CD4-positive, alpha-beta memory T cell (primary cell): ENCODE measurements around the gene TFIP11. TPM values are rescaled to one million over a fixed set of nuclear protein-coding genes. Genes with fewer than 3 reads are reported as not detected.

Source experiments
- CTCF ChIA-PET: fragments of 350-600 bp; sonication (Branson Sonifier 250); formaldehyde crosslinking; loops from one replicate; lab custom pipeline; 2021; ENCODE audit warnings: inconsistent platforms; ENCODE audit not compliant: partially characterized antibody; lab: Charles Lee
- POLR2A ChIA-PET: fragments of 350-600 bp; sonication (Branson Sonifier 250); formaldehyde crosslinking; loops from one replicate; lab custom pipeline; 2021; ENCODE audit not compliant: partially characterized antibody; lab: Charles Lee
- DNase-seq, 5 donors: peaks; one replicate each; pipeline versions ENCODE4 v3.0.0 to v3.0.0-alpha.2; 2020 to 2022; ENCODE audit warnings: mixed read lengths in 1 of 5
- H3K27ac ChIP-seq: one replicate; pipeline ENCODE4 v1.7.0; 2013; ENCODE audit warnings: low read depth, low read length
- H3K27me3 ChIP-seq: 2 replicates; pipeline ENCODE4 v1.7.0; 2013; ENCODE audit warnings: mild to moderate bottlenecking, low read length, moderate library complexity; ENCODE audit not compliant: insufficient read depth
- H3K36me3 ChIP-seq: 2 replicates; pipeline ENCODE4 v1.7.0; 2013; ENCODE audit warnings: mild to moderate bottlenecking, low read length, moderate library complexity; ENCODE audit not compliant: insufficient read depth
- H3K4me1 ChIP-seq: 2 replicates; pipeline ENCODE4 v1.7.0; 2013; ENCODE audit warnings: mild to moderate bottlenecking, low read length, moderate library complexity; ENCODE audit not compliant: insufficient read depth
- H3K4me3 ChIP-seq, 2 donors: one replicate each; pipeline ENCODE4 v1.7.0; 2013; ENCODE audit warnings: low read length in 2 of 2, mild to moderate bottlenecking in 1 of 2
- H3K9me3 ChIP-seq, 2 donors: one replicate each; pipeline ENCODE4 v1.7.0; 2013; ENCODE audit warnings: low read length in 2 of 2, control low read depth in 1 of 2; ENCODE audit not compliant: control insufficient read depth in 1 of 2
- H3K27ac Mint-ChIP-seq, 7 donors: one replicate each; pipeline ENCODE4 v1.8.0; 2020 to 2021; ENCODE audit warnings: mixed read lengths in 7 of 7, mild to moderate bottlenecking in 6 of 7, inconsistent platforms in 3 of 7, moderate library complexity in 3 of 7
- H3K27me3 Mint-ChIP-seq, 2 donors: one replicate each; pipeline ENCODE4 v1.8.0; 2020 to 2021; ENCODE audit warnings: mixed read lengths in 2 of 2
- H3K36me3 Mint-ChIP-seq, 2 donors: one replicate each; pipeline ENCODE4 v1.8.0; 2020 to 2021; ENCODE audit warnings: mixed read lengths in 2 of 2, inconsistent platforms in 1 of 2, mild to moderate bottlenecking in 1 of 2
- H3K4me1 Mint-ChIP-seq, 4 donors: one replicate each; pipeline ENCODE4 v1.8.0; 2020 to 2021; ENCODE audit warnings: mixed read lengths in 4 of 4, mild to moderate bottlenecking in 1 of 4
- H3K4me3 Mint-ChIP-seq, 8 donors: one replicate each; pipeline ENCODE4 v1.8.0; 2020 to 2021; ENCODE audit warnings: mixed read lengths in 8 of 8, mild to moderate bottlenecking in 7 of 8, moderate library complexity in 6 of 8, inconsistent platforms in 3 of 8
- H3K9me3 Mint-ChIP-seq, 8 donors: one replicate each; pipeline ENCODE4 v1.8.0; 2020 to 2021; ENCODE audit warnings: mixed read lengths in 8 of 8, mild to moderate bottlenecking in 5 of 8, inconsistent platforms in 3 of 8, moderate library complexity in 1 of 8
- intact Hi-C: fragments of 100-400 bp; cut with micrococcal nuclease; formaldehyde crosslinking; loops from one replicate; pipeline ENCODE4 v1.15.1; 2023
- polyA plus RNA-seq, 2 donors: library from polyadenylated mRNA; unstranded; fragments of 300-500 nt; fragmentation: Illumina TruSeq; gene quantifications; one replicate each; pipeline ENCODE4 v1.2.3, GENCODE V29; 2021
- total RNA-seq, 2 experiments: library from RNA; stranded (reverse); gene quantifications; one replicate each; pipeline ENCODE4 v1.2.3, GENCODE V29; 2021

TFIP11 gene
- total and polyA plus RNA-seq, 4 experiments from 2014 or later: 22.2 to 74.5 (median 59.0) TPM

- Mint-ChIP-seq H3K4me1 (peaks cover 38 to 57% (median 46%) of the 10 kb centered on the region in 4 donors), H3K27ac (peak overlapping the region; percentile 26 to 97 (median 88)), H3K27me3 (no peaks in the 10 kb centered on the region), H3K4me3 (peak overlapping the region in 5 of 8 donors; percentile 13 to 78 (median 28)), H3K36me3 (peaks cover 32 to 60% of the 10 kb centered on the region in 2 donors), H3K9me3 (peaks cover 0 to 3% (median 0%) of the 10 kb centered on the region in 8 donors)
- Histone ChIP-seq H3K27me3 (no peaks in the 10 kb centered on the region), H3K36me3 (peaks cover 32% of the 10 kb centered on the region), H3K9me3 (no peaks in the 10 kb centered on the region), H3K27ac (no peak overlapping the region), H3K4me3 (no peak overlapping the region), H3K4me1 (peaks cover 48% of the 10 kb centered on the region)
- ChIA-PET POLR2A (interaction anchor here (4.4 to 6.4 kb wide), 2 partner anchors 28 to 186 kb away, joined by 65 to 68 read pairs; partner anchors contain the start of gene TFIP11), CTCF (interaction anchor here (1.8 to 2.4 kb wide), 2 partner anchors 16 to 119 kb away, joined by 4 to 8 read pairs; no protein-coding TSS in a partner anchor)
- intact Hi-C loops: no loop called here
- no peak for DNase-seq
Measured at GRCh38 chr22:26485806-26486390, 26.4 kb downstream of the TFIP11 start.

- POLR2A ChIA-PET: interaction anchor here (1.0 to 6.4 kb wide), 9 partner anchors 7 to 206 kb away, joined by 3 to 68 read pairs (median 25); partner anchors contain the start of genes ASPHD2 and TFIP11
- Histone ChIP-seq H3K36me3 (peaks cover 24% of the 10 kb centered on the region), H3K9me3 (no peaks in the 10 kb centered on the region), H3K27ac (no peak overlapping the region), H3K27me3 (no peaks in the 10 kb centered on the region), H3K4me3 (no peak overlapping the region), H3K4me1 (peaks cover 57% of the 10 kb centered on the region)
- Mint-ChIP-seq H3K4me1 (peaks cover 41 to 66% (median 53%) of the 10 kb centered on the region in 4 donors), H3K4me3 (peak overlapping the region; percentile 28 to 92 (median 56)), H3K27ac (peak overlapping the region; percentile 26 to 97 (median 88)), H3K9me3 (peaks cover 0 to 3% (median 0%) of the 10 kb centered on the region in 8 donors), H3K36me3 (peaks cover 30 to 53% of the 10 kb centered on the region in 2 donors), H3K27me3 (no peaks in the 10 kb centered on the region)
- no peak for DNase-seq
- CTCF ChIA-PET: interaction anchor here (0.9 to 4.1 kb wide), 4 partner anchors 17 to 181 kb away, joined by 3 to 17 read pairs (median 6); no protein-coding TSS in a partner anchor
- intact Hi-C loops: no loop called here
Measured at GRCh38 chr22:26485013-26485412, 27.3 kb downstream of the TFIP11 start.

- Histone ChIP-seq H3K9me3 (no peaks in the 10 kb centered on the region), H3K4me3 (peak overlapping the region; percentile 51 to 92), H3K4me1 (peaks cover 64% of the 10 kb centered on the region), H3K27me3 (no peaks in the 10 kb centered on the region), H3K27ac (peak overlapping the region; percentile 95), H3K36me3 (peaks cover 17% of the 10 kb centered on the region)
- DNase-seq: peak in 4 of 5 donors; percentile 39 to 66 (median 46)
- Mint-ChIP-seq H3K36me3 (peaks cover 24 to 53% of the 10 kb centered on the region in 2 donors), H3K27ac (peak overlapping the region; percentile 93 to 99 (median 98)), H3K4me3 (peak overlapping the region; percentile 89 to 98 (median 92)), H3K4me1 (peaks cover 48 to 73% (median 60%) of the 10 kb centered on the region in 4 donors), H3K9me3 (peaks cover 0 to 3% (median 0%) of the 10 kb centered on the region in 8 donors), H3K27me3 (no peaks in the 10 kb centered on the region)
- CTCF ChIA-PET: interaction anchor here (0.9 to 4.1 kb wide), 4 partner anchors 18 to 182 kb away, joined by 3 to 17 read pairs (median 6); no protein-coding TSS in a partner anchor
- intact Hi-C loops: no loop called here
- POLR2A ChIA-PET: interaction anchor here (1.0 to 6.4 kb wide), 20 partner anchors 8 to 207 kb away, joined by 3 to 68 read pairs (median 6); partner anchors contain the start of genes ASPHD2, MIAT, TFIP11 and TPST2
Measured at GRCh38 chr22:26484360-26484706, 27.9 kb downstream of the TFIP11 start.

- no peaks in the 10 kb centered on the region for H3K27me3 Mint-ChIP-seq
- ChIA-PET POLR2A (interaction anchor here (0.7 to 6.4 kb wide), 28 partner anchors 9 to 1436 kb away, joined by 3 to 68 read pairs (median 6); partner anchors contain the start of genes ASPHD2, MIAT, PITPNB and TFIP11), CTCF (interaction anchor here (0.9 to 4.1 kb wide), 4 partner anchors 19 to 183 kb away, joined by 3 to 17 read pairs (median 6); partner anchors contain the start of gene TFIP11)
- H3K36me3 ChIP-seq: peaks cover 11% of the 10 kb centered on the region
- H3K36me3 Mint-ChIP-seq: peaks cover 18 to 52% of the 10 kb centered on the region in 2 donors
- H3K27ac ChIP-seq: peak within 1 kb of the TSS; percentile 95
- intact Hi-C loops: loop anchor here (1.0 to 2.0 kb wide), 5 partner anchors 29 to 189 kb away; partner anchors contain the start of genes ASPHD2, TFIP11 and TPST2
- H3K9me3 ChIP-seq: no peaks in the 10 kb centered on the region
- no peaks in the 10 kb centered on the region for H3K27me3 ChIP-seq
- H3K4me1 ChIP-seq: peaks cover 70% of the 10 kb centered on the region
- H3K4me3 Mint-ChIP-seq: peak within 1 kb of the TSS; percentile 91 to 98 (median 92)
- H3K4me3 ChIP-seq: peak within 1 kb of the TSS; percentile 51 to 92
- peak within 1 kb of the TSS; percentile 93 to 99 (median 99) for H3K27ac Mint-ChIP-seq
- peaks cover 0 to 3% (median 0%) of the 10 kb centered on the region in 8 donors for H3K9me3 Mint-ChIP-seq
- DNase-seq: peak; percentile 91 to 96 (median 94)
- H3K4me1 Mint-ChIP-seq: peaks cover 50 to 79% (median 66%) of the 10 kb centered on the region in 4 donors
Measured at GRCh38 chr22:26483439-26484359, 28.6 kb downstream of the TFIP11 start, which contains the start of the genes HPS4 and SRRD. Gene HPS4, minus strand, starts transcription at chr22:26483783. Its CDS starts 2,021 bp downstream, at chr22:26481762. Gene SRRD, plus strand, starts transcription at chr22:26483877. Its CDS starts 14 bp downstream, at chr22:26483891.

GRCh38 chr22:26483043-26483438 lies 29.2 kb downstream of the TFIP11 start:
- Histone ChIP-seq H3K4me3 (peak overlapping the region; percentile 51 to 77), H3K27ac (peak overlapping the region; percentile 95), H3K9me3 (no peaks in the 10 kb centered on the region), H3K4me1 (peaks cover 72% of the 10 kb centered on the region), H3K27me3 (no peaks in the 10 kb centered on the region), H3K36me3 (peaks cover 5% of the 10 kb centered on the region)
- Mint-ChIP-seq H3K4me1 (peaks cover 51 to 82% (median 69%) of the 10 kb centered on the region in 4 donors), H3K9me3 (peaks cover 0 to 3% (median 0%) of the 10 kb centered on the region in 8 donors), H3K36me3 (peaks cover 12 to 47% of the 10 kb centered on the region in 2 donors), H3K4me3 (peak overlapping the region; percentile 91 to 98 (median 92)), H3K27ac (peak overlapping the region; percentile 93 to 99 (median 99)), H3K27me3 (no peaks in the 10 kb centered on the region)
- intact Hi-C loops: loop anchor here (1.0 to 2.0 kb wide), 5 partner anchors 29 to 189 kb away; partner anchors contain the start of genes ASPHD2, TFIP11 and TPST2
- peak in 1 of 5 donors; percentile 7 for DNase-seq
- ChIA-PET CTCF (interaction anchor here (1.1 to 4.1 kb wide), 2 partner anchors 22 to 29 kb away, joined by 3 to 17 read pairs; partner anchors contain the start of gene TFIP11), POLR2A (interaction anchor here (0.7 to 6.4 kb wide), 25 partner anchors 9 to 1436 kb away, joined by 3 to 68 read pairs (median 6); partner anchors contain the start of genes ASPHD2, MIAT, PITPNB and TFIP11)

- Histone ChIP-seq H3K4me1 (peaks cover 72% of the 10 kb centered on the region), H3K27ac (peak overlapping the region; percentile 6), H3K9me3 (no peaks in the 10 kb centered on the region), H3K4me3 (no peak overlapping the region), H3K27me3 (no peaks in the 10 kb centered on the region), H3K36me3 (peaks cover 6% of the 10 kb centered on the region)
- ChIA-PET CTCF (interaction anchor here (4.1 kb wide), 1 partner anchor 21 kb away, joined by 17 read pairs; no protein-coding TSS in a partner anchor), POLR2A (interaction anchor here (0.9 to 6.4 kb wide), 7 partner anchors 12 to 190 kb away, joined by 3 to 68 read pairs (median 40); partner anchors contain the start of genes ASPHD2 and TFIP11)
- Mint-ChIP-seq H3K27ac (peak overlapping the region; percentile 75 to 99 (median 98)), H3K4me1 (peaks cover 56 to 91% (median 77%) of the 10 kb centered on the region in 4 donors), H3K9me3 (peaks cover 0 to 3% (median 0%) of the 10 kb centered on the region in 8 donors), H3K4me3 (peak overlapping the region; percentile 68 to 98 (median 92)), H3K36me3 (peaks cover 18 to 48% of the 10 kb centered on the region in 2 donors), H3K27me3 (no peaks in the 10 kb centered on the region)
- intact Hi-C loops: loop anchor here (2.0 kb wide), 2 partner anchors 53 to 177 kb away; partner anchors contain the start of gene ASPHD2
- no peak for DNase-seq
Measured at GRCh38 chr22:26482161-26482560, 30.1 kb downstream of the TFIP11 start.
